H1 (cell line): ENCODE measurements around the gene TPRN. TPM values are rescaled to one million over a fixed set of nuclear protein-coding genes. Genes with fewer than 3 reads are reported as not detected.

Experiments used
- BCL11A ChIP-seq, 2 experiments: IDR thresholded peaks; one replicate each; pipeline ENCODE4 v1.6.1; 2011; ENCODE audit warnings: low read depth in 2 of 2, low read length in 2 of 2, mild to moderate bottlenecking in 2 of 2
- CBX5 ChIP-seq: fragments of 300-800, 300-1000 bp; sonication (generic); IDR thresholded peaks from 2 replicates; pipeline ENCODE4 v1.7.1; 2016; ENCODE audit warnings: antibody characterized with exemption, low read length, low read depth
- CBX8 ChIP-seq: fragments of 300-800, 300-1000 bp; sonication (generic); IDR thresholded peaks from 2 replicates; pipeline ENCODE4 v1.7.1; 2016; ENCODE audit warnings: low read depth, low read length, borderline replicate concordance
- CEBPB ChIP-seq: IDR thresholded peaks from 2 replicates; pipeline ENCODE4 v1.6.1; 2012; ENCODE audit warnings: low read depth, low read length
- CHD2 ChIP-seq: IDR thresholded peaks from 2 replicates; pipeline ENCODE4 v1.6.1; 2012; ENCODE audit warnings: low read length, improper control_type of control experiment
- CHD7 ChIP-seq: fragments of 300-600 bp; sonication (generic); IDR thresholded peaks from 2 replicates; pipeline ENCODE4 v1.7.1; 2012; ENCODE audit warnings: low read length, moderate library complexity, mild to moderate bottlenecking, inconsistent platforms; ENCODE audit not compliant: insufficient replicate concordance
- FOSL1 ChIP-seq: IDR thresholded peaks from 2 replicates; pipeline ENCODE4 v1.6.1; 2011; ENCODE audit warnings: mild to moderate bottlenecking, low read depth, low read length, moderate library complexity; ENCODE audit not compliant: insufficient read depth
- JUN ChIP-seq: IDR thresholded peaks from 2 replicates; pipeline ENCODE4 v1.6.1; 2011; ENCODE audit warnings: low read depth, mild to moderate bottlenecking, improper control_type of control experiment, low read length
- POU5F1 ChIP-seq: IDR thresholded peaks from 2 replicates; pipeline ENCODE4 v1.6.1; 2011; ENCODE audit warnings: low read depth, mild to moderate bottlenecking, low read length, moderate library complexity
- SIX5 ChIP-seq: IDR thresholded peaks from 2 replicates; pipeline ENCODE4 v1.6.1; 2011; ENCODE audit warnings: mild to moderate bottlenecking, low read depth, low read length
- USF2 ChIP-seq: IDR thresholded peaks from 2 replicates; pipeline ENCODE4 v1.6.1; 2011; ENCODE audit warnings: low read length, improper control_type of control experiment
- polyA plus RNA-seq, 7 experiments: library from polyadenylated mRNA; depleted of rRNA in 3 of 7; stranded (reverse) in 5 of 7; unstranded in 2 of 7; fragments of >200 nt in 5 of 7; fragments of 200-250 nt in 2 of 7; gene quantifications; 1 replicate in 5 of 7; 2 replicates in 1 of 7; 4 replicates in 1 of 7; pipeline versions ENCODE4 v1.2.1 to v1.2.3, GENCODE V29; 2011 to 2013; ENCODE audit warnings: missing spikeins in 2 of 7, mixed read lengths in 2 of 7
- total RNA-seq: library from RNA; stranded (reverse); fragmentation: NEBNext Ultra II Directional; extraction: Animal tissue kit (Norgen Biotek cat#: 25700); gene quantifications from 2 replicates; pipeline ENCODE4 v1.2.1, GENCODE V29; 2021

The TPRN gene
- total and polyA plus RNA-seq, 2 of the 8 experiments (the other 6 are each of a cell fraction or from before 2014, with no cell fraction given): 9.7 to 23.2 TPM

GRCh38 chr9:137183980-137184595 is 16.5 kb downstream of the TPRN start (continued):
- TF ChIP-seq CHD7: no peak
- TF ChIP-seq CBX5: no peak
- no peak for TF ChIP-seq BCL11A (IDR thresholded peaks at IDR 0.05; ENCODE audit: low read depth in 2 of 2, low read length in 2 of 2)
- no peak for TF ChIP-seq CHD2
- no peak for TF ChIP-seq POU5F1
- TF ChIP-seq SIX5: no peak
- TF ChIP-seq FOSL1: no peak
- no peak for TF ChIP-seq CBX8
- no peak for TF ChIP-seq CEBPB
- no peak for TF ChIP-seq USF2
- TF ChIP-seq JUN: no peak
